ENCODE measurements around the gene KANK3.
"Not testable (repeated sequence)": the region's sequence is repeated elsewhere in the genome, so short reads cannot be mapped to it uniquely, and the experiment has no call there.

KANK3 gene

GRCh38 chr19:8342684-8343482 is at the start of gene KANK3:
KANK3 (minus strand) TSS chr19:8343262; CDS start chr19:8337828, 5,434 bp downstream.
- peak; percentile 88 to 93 (median 88) for DNase-seq (ENCODE audit: low read depth in 2 of 3, low spot score in 1 of 3)

- DNase-seq (ENCODE audit: low read depth in 2 of 3, low spot score in 1 of 3): no peak
Observed at GRCh38 chr19:8392017-8392591, 49.0 kb upstream of the KANK3 start.

GRCh38 chr19:8391198-8392016 is 48.3 kb upstream of the KANK3 start:
- DNase-seq (ENCODE audit: low read depth in 2 of 3, low spot score in 1 of 3): no peak

- peak; percentile 92 to 99 (median 96) for DNase-seq (ENCODE audit: low read depth in 2 of 3, low spot score in 1 of 3)
Observed at GRCh38 chr19:8390617-8390981, 47.5 kb upstream of the KANK3 start.

- peak; percentile 98 to 99 (median 98) for DNase-seq (ENCODE audit: low read depth in 2 of 3, low spot score in 1 of 3)
Observed at GRCh38 chr19:8389891-8390616, 47.0 kb upstream of the KANK3 start, which contains the start of gene RAB11B. RAB11B (plus strand) TSS chr19:8390360; CDS start chr19:8390417, 57 bp downstream.

GRCh38 chr19:8388612-8388958 is 45.5 kb upstream of the KANK3 start:
- no peak for DNase-seq (ENCODE audit: low read depth in 2 of 3, low spot score in 1 of 3)

- no peak for DNase-seq (ENCODE audit: low read depth in 2 of 3, low spot score in 1 of 3)
Observed at GRCh38 chr19:8387688-8388611, 44.9 kb upstream of the KANK3 start.

- no peak for DNase-seq (ENCODE audit: low read depth in 2 of 3, low spot score in 1 of 3)
Observed at GRCh38 chr19:8386990-8387389, 43.9 kb upstream of the KANK3 start.

- not testable (repeated sequence) for DNase-seq (ENCODE audit: low read depth in 2 of 3, low spot score in 1 of 3)
Observed at GRCh38 chr19:8386419-8386818, 43.4 kb upstream of the KANK3 start.

GRCh38 chr19:8385566-8385965 is 42.5 kb upstream of the KANK3 start:
- not testable (repeated sequence) for DNase-seq (ENCODE audit: low read depth in 2 of 3, low spot score in 1 of 3)

- not testable (repeated sequence) for DNase-seq (ENCODE audit: low read depth in 2 of 3, low spot score in 1 of 3)
Observed at GRCh38 chr19:8385103-8385502, 42.0 kb upstream of the KANK3 start.

GRCh38 chr19:8384569-8384968 is 41.5 kb upstream of the KANK3 start:
- DNase-seq (ENCODE audit: low read depth in 2 of 3, low spot score in 1 of 3): not testable (repeated sequence)

GRCh38 chr19:8379156-8379891 is 36.3 kb upstream of the KANK3 start:
- not testable (repeated sequence) for DNase-seq (ENCODE audit: low read depth in 2 of 3, low spot score in 1 of 3)

GRCh38 chr19:8377598-8377997 is 34.5 kb upstream of the KANK3 start:
- no peak for DNase-seq (ENCODE audit: low read depth in 2 of 3, low spot score in 1 of 3)

GRCh38 chr19:8376373-8376974 is 33.4 kb upstream of the KANK3 start:
- DNase-seq (ENCODE audit: low read depth in 2 of 3, low spot score in 1 of 3): not testable (repeated sequence)

- DNase-seq (ENCODE audit: low read depth in 2 of 3, low spot score in 1 of 3): not testable (repeated sequence)
Observed at GRCh38 chr19:8375766-8376165, 32.7 kb upstream of the KANK3 start.

- DNase-seq (ENCODE audit: low read depth in 2 of 3, low spot score in 1 of 3): no peak
Observed at GRCh38 chr19:8373867-8374813, 31.1 kb upstream of the KANK3 start.
